Nephron (organoid): Measurements from ENCODE around the gene TSPAN1.

Experiments
- H3K27ac Mint-ChIP-seq, 3 experiments: 2 replicates each; pipeline ENCODE4 v1.8.0; 2020; ENCODE audit warnings: mixed read lengths in 3 of 3, mild to moderate bottlenecking in 2 of 3, moderate library complexity in 1 of 3
- H3K27me3 Mint-ChIP-seq: 2 replicates; pipeline ENCODE4 v1.8.0; 2021; ENCODE audit warnings: low read depth, mild to moderate bottlenecking, moderate library complexity, mixed read lengths
- H3K36me3 Mint-ChIP-seq: 2 replicates; pipeline ENCODE4 v1.8.0; 2020; ENCODE audit warnings: low read depth, mixed read lengths
- H3K4me1 Mint-ChIP-seq: 2 replicates; pipeline ENCODE4 v1.8.0; 2020; ENCODE audit warnings: mixed read lengths
- H3K4me3 Mint-ChIP-seq, 3 experiments: 2 replicates each; pipeline ENCODE4 v1.8.0; 2020; ENCODE audit warnings: mild to moderate bottlenecking in 3 of 3, mixed read lengths in 3 of 3, moderate library complexity in 2 of 3
- H3K9me3 Mint-ChIP-seq: 2 replicates; pipeline ENCODE4 v1.8.0; 2020; ENCODE audit warnings: mixed read lengths
- CTCF ChIP-seq, 3 experiments: fragments of 200-600 bp; sonication (generic); IDR thresholded peaks; one replicate each; pipeline ENCODE4 v1.5.0; 2021; ENCODE audit warnings: antibody characterized with exemption in 3 of 3; ENCODE audit not compliant: unreplicated experiment in 3 of 3

TSPAN1 gene

DNA sequence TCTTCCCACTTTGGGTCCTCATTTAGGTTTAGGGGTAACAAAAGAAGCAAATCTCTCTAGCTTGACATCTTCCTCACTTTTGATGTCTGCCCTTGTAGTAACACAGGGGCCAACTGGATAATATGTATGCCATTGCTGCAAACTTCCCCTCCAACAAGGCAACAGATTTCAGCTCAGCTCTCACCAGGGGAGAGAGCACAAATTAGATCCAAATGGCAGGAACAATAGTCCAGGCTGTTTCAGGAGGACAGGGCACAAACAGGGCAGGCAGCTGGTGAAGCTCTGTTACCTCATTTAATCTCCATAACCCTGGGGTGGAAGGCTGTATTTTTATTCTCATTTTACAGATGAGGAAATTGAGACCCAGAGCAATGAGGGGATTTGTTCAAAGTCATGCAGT lies 38.2 kb upstream of the TSPAN1 start:
- Mint-ChIP-seq H3K36me3 (no peaks in the 10 kb centered on the region), H3K27ac (peak overlapping the region; percentile 64 to 94 (median 81)), H3K4me1 (peaks cover 44% of the 10 kb centered on the region), H3K9me3 (no peaks in the 10 kb centered on the region), H3K27me3 (no peaks in the 10 kb centered on the region), H3K4me3 (peak overlapping the region in 1 of 3 experiments; percentile 27)
- TF ChIP-seq CTCF (IDR thresholded peaks at IDR 0.05; ENCODE audit: unreplicated experiment in 3 of 3) = no peak

GRCh38 chr1:46137916-46138315 lies 37.0 kb upstream of the TSPAN1 start:
- peaks cover 42% of the 10 kb centered on the region for H3K4me1 Mint-ChIP-seq
- no peak for TF ChIP-seq CTCF (IDR thresholded peaks at IDR 0.05; ENCODE audit: unreplicated experiment in 3 of 3)
- no peaks in the 10 kb centered on the region for H3K27me3 Mint-ChIP-seq
- no peaks in the 10 kb centered on the region for H3K36me3 Mint-ChIP-seq
- H3K27ac Mint-ChIP-seq = peak overlapping the region; percentile 81 to 98 (median 94)
- H3K9me3 Mint-ChIP-seq = no peaks in the 10 kb centered on the region
- H3K4me3 Mint-ChIP-seq = peak overlapping the region; percentile 65 to 78 (median 73)

GRCh38 chr1:46148318-46148717 lies 26.6 kb upstream of the TSPAN1 start:
- no peak overlapping the region for H3K4me3 Mint-ChIP-seq
- no peaks in the 10 kb centered on the region for H3K4me1 Mint-ChIP-seq
- H3K27me3 Mint-ChIP-seq = peaks cover 6% of the 10 kb centered on the region
- no peak overlapping the region for H3K27ac Mint-ChIP-seq
- no peaks in the 10 kb centered on the region for H3K36me3 Mint-ChIP-seq
- TF ChIP-seq CTCF (IDR thresholded peaks at IDR 0.05; ENCODE audit: unreplicated experiment in 3 of 3) = no peak
- no peaks in the 10 kb centered on the region for H3K9me3 Mint-ChIP-seq

DNA sequence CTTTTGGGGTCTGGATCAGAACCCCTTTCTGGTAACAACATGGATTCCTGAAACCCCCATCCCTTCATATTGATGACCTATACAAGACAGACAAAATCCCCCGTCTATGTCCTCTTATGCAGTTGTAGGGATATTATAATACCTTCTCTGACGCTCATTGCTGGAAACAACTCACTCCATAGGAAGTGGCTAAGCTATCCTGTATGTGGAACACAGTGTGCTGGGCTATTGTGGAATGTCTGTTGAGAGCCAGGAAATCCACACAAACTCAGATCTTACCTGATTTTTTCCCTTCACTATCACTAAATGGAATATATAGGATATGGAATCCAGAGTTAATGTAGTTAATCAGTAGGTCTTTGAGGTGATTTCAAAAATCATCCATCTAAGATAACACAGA lies 24.8 kb upstream of the TSPAN1 start:
- no peaks in the 10 kb centered on the region for H3K4me1 Mint-ChIP-seq
- H3K27ac Mint-ChIP-seq = no peak overlapping the region
- H3K36me3 Mint-ChIP-seq = no peaks in the 10 kb centered on the region
- H3K9me3 Mint-ChIP-seq = no peaks in the 10 kb centered on the region
- TF ChIP-seq CTCF (IDR thresholded peaks at IDR 0.05; ENCODE audit: unreplicated experiment in 3 of 3) = no peak
- peaks cover 6% of the 10 kb centered on the region for H3K27me3 Mint-ChIP-seq
- H3K4me3 Mint-ChIP-seq = no peak overlapping the region

GRCh38 chr1:46152016-46152415 lies 22.9 kb upstream of the TSPAN1 start:
- Mint-ChIP-seq H3K4me1 (no peaks in the 10 kb centered on the region), H3K36me3 (no peaks in the 10 kb centered on the region), H3K27me3 (peaks cover 6% of the 10 kb centered on the region), H3K9me3 (no peaks in the 10 kb centered on the region), H3K4me3 (no peak overlapping the region), H3K27ac (no peak overlapping the region)
- no peak for TF ChIP-seq CTCF (IDR thresholded peaks at IDR 0.05; ENCODE audit: unreplicated experiment in 3 of 3)

DNA sequence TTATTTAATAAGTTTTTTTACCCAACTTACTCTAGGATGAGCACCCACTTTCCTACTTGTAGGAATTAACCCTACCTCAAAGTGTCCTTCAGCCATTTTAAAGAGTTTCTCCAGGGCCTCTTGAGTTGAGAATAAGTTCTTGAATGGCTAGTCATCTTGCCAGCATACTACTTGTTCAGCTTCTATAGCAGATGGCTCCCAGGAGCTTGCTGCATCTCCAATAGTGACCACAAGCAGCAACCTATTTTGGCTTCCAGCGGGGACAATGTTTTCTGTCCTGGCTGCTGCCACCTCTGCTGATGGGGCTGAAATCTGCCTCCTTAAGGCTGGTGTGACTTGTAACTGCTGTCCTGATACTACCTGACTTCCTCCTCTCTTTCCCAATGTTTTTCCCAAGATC lies 21.7 kb upstream of the TSPAN1 start:
- no peak for TF ChIP-seq CTCF (IDR thresholded peaks at IDR 0.05; ENCODE audit: unreplicated experiment in 3 of 3)
- no peaks in the 10 kb centered on the region for H3K9me3 Mint-ChIP-seq
- no peaks in the 10 kb centered on the region for H3K36me3 Mint-ChIP-seq
- H3K27me3 Mint-ChIP-seq = peaks cover 4% of the 10 kb centered on the region
- H3K4me3 Mint-ChIP-seq = no peak overlapping the region
- H3K4me1 Mint-ChIP-seq = no peaks in the 10 kb centered on the region
- H3K27ac Mint-ChIP-seq = no peak overlapping the region
